Activated CD8-positive, alpha-beta memory T cell treated with anti-CD3 and anti-CD28 coated beads, Interleukin-2, amount 50 U/mL, for 24 hours (primary cell): ENCODE measurements around the gene VAV2.

Experiments
- DNase-seq: peaks from one replicate; pipeline ENCODE4 v3.0.0-alpha.2; 2020; ENCODE audit errors: extremely low read depth

Gene VAV2

GRCh38 chr9:133815781-133816180 lies 176.3 kb downstream of the VAV2 start:
- no peak for DNase-seq

GRCh38 chr9:133814586-133815208 lies 177.4 kb downstream of the VAV2 start:
- DNase-seq, result no peak

- DNase-seq, result no peak
Observed at GRCh38 chr9:133813749-133814585, 178.2 kb downstream of the VAV2 start.

GRCh38 chr9:133812941-133813748 lies 179.0 kb downstream of the VAV2 start:
- DNase-seq, result no peak

GRCh38 chr9:133812077-133812868 lies 179.9 kb downstream of the VAV2 start:
- no peak for DNase-seq

GRCh38 chr9:133811471-133811870 lies 180.7 kb downstream of the VAV2 start:
- no peak for DNase-seq

GRCh38 chr9:133810556-133811195 lies 181.4 kb downstream of the VAV2 start:
- DNase-seq, result no peak

GRCh38 chr9:133809335-133809734 lies 182.8 kb downstream of the VAV2 start:
- no peak for DNase-seq

GRCh38 chr9:133807818-133808217 lies 184.3 kb downstream of the VAV2 start:
- no peak for DNase-seq

GRCh38 chr9:133807037-133807436 lies 185.1 kb downstream of the VAV2 start:
- no peak for DNase-seq

GRCh38 chr9:133806623-133807010 lies 185.5 kb downstream of the VAV2 start:
- no peak for DNase-seq

GRCh38 chr9:133805876-133806622 lies 186.1 kb downstream of the VAV2 start:
- no peak for DNase-seq

GRCh38 chr9:133804199-133804598 lies 187.9 kb downstream of the VAV2 start:
- DNase-seq, result no peak

GRCh38 chr9:133803745-133804144 lies 188.4 kb downstream of the VAV2 start:
- DNase-seq, result no peak

- DNase-seq, result no peak
Observed at GRCh38 chr9:133803028-133803585, 189.0 kb downstream of the VAV2 start.

- no peak for DNase-seq
Observed at GRCh38 chr9:133801739-133802138, 190.4 kb downstream of the VAV2 start.

- DNase-seq, result no peak
Observed at GRCh38 chr9:133800266-133800665, 191.9 kb downstream of the VAV2 start.

- DNase-seq, result no peak
Observed at GRCh38 chr9:133799716-133800115, 192.4 kb downstream of the VAV2 start.

GRCh38 chr9:133799106-133799505 lies 193.0 kb downstream of the VAV2 start:
- DNase-seq, result no peak

- no peak for DNase-seq
Observed at GRCh38 chr9:133798160-133798559, 194.0 kb downstream of the VAV2 start.
